NCI-H2029 (cell line): ENCODE measurements around the gene DTNB.
A peak's percentile ranks its signal among the peaks of the same experiment; 100 is the strongest.

Experiments
- DNase-seq: peaks from one replicate; lab custom pipeline; 2025; lab: John Stamatoyannopoulos, UW

DTNB gene

GRCh38 chr2:25499157-25499556, 174.2 kb downstream of the DTNB start:
- no peak for DNase-seq

DNA sequence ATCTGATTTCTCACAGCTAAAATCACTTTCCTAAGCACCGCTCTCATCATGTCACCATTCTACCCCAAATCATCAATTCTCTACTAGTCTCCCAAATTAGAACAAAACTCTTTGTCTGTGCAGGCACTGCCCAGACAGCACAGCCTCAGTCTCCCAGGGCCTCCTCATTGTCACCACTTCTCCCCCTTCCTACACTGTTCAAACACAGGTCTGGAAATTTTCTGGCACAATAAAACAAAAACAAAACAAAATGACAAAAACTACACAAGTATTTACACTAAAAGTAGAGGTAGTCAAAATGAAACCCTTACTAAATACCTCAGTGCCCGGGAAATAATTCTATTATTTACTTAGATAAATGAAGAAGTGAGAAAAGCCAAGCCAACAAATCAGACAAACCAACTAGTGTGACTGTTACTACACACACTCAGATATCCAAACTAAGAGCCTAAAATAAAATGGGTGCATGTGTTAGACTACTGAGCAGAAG, 175.4 kb downstream of the DTNB start:
- DNase-seq = no peak

GRCh38 chr2:25497229-25497917, 176.0 kb downstream of the DTNB start:
- no peak for DNase-seq

GRCh38 chr2:25494616-25495015, 178.8 kb downstream of the DTNB start:
- no peak for DNase-seq

DNA sequence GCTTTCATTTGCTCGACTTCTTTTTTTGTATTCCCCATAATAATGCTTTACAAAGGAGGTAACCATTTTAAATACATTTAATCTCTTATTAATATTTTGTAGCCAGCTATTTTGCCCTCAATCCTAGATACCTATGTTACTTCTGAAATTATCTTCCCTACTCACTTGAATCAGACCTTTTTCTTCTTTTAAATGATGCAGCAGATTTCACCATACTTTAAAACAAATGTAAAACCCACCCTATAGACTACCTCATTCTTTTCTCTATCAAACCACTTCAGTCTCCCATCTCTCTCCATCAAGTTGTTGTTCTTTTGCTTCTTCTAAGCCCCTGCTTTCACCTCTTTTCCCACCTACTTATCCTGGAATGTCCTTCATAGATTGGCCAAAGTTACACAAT, 180.2 kb downstream of the DTNB start:
- no peak for DNase-seq

DNA sequence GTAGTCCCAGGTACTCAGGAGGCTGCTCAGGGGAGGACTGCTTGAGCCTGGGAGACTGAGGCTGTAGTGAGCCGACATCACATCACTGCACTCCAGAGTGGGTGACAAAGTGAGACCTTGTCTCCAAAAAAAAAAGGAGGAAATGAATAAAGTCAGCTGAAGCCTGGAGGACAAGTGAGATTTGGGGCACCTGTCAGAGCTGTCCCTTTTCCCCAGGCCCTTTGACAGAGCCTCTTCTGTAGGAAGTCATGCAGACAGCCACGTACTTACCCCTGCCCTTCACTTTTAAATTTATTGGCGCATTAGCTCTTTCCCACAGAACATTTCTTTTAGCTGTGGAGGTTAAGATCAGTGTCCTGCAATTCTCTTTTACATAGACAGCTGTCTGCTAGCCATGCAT, 180.7 kb downstream of the DTNB start:
- no peak for DNase-seq

DNA sequence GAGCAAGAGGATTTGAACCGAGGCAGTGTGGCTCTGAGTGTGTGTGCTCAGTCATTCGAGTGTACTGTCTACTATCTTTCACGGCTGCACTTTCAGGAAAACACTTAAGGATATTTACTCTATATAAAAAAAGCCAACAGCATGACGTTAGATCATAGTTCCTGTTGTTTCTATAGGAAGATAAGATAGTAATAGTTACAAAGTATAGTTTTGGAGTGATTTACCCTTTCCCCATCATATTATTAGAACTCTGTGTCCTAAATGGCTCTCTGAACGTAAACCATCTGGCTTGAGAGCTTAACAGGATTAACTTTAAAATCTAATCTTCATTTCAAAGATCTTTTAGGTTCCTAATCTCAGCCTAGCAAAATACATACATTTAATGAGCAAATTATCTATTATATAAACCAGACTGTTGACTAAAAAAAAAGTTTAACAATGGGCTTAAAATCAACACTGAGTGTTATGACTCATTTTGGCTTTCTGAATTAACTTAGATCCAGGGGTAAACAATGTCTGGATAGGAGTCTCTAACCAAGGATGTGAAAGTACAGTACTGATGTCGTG, 181.3 kb downstream of the DTNB start:
- DNase-seq = peak; percentile 36

DNA sequence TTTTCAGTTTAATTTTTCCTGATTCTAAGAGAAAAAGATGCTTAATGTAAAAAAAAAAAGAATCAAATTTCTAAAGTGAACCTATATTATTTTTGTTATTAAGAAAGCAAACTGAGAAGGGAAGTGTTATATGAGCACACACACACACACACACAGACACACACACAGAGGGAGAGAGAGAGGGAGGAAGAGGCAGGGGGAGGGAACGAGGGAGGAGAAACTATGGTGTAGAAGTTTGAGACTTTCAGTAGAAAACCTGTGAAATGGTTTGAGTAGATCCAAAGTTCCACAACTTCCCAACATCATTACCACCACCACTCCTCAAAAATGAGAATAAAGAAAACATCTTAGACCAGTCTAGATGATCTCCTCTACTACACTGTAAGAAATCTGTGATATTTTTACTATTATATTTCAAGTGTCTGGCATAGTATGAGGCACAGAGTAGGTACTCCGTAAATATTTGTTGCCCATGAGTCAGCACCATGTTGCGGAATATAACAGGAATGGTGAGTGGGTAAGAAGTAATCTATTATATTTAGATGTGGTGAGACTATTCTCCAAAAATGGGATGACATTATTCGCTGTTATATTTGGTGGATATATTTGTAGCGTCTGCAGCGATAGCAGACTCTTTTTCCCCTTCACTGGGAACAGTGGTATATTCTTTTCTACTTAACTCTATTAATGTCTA, 182.2 kb downstream of the DTNB start:
- no peak for DNase-seq

DNA sequence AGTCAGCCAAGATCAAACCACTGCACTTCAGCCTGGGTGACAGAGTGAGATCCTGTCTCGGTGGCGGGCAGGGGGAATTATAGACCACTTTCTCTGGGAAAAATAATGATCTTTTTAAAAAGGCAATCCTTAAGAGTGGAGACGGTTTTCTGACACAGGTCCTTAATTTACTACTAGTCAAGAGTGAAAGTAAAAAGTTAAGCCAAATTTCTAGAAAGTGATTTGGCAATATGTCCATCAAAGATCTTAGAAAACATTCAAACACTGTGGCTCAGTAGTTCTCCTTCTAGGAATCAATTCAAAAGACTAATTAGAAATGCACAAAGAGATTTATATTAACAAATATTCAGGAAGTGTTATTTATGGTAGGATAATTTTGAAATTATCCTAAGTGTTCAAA, 183.2 kb downstream of the DTNB start:
- DNase-seq = no peak

DNA sequence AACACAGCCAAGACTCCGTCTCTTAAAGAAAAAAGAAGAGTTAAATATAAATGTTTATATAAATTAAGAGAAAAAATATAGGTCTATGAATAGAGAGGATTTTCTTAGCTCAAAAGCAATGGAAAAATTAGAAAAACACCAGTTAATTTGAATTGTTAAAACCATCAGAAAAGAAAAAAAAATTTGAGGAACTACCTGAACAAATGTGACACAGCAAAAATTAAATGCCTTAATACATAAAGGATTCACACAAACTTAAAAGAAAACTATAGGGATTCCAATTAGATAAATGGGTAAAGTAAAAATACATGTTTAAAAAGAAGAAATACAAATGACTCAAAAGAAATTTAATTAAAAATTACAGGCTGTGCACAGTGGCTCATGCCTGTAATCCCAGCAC, 183.7 kb downstream of the DTNB start:
- DNase-seq = no peak

GRCh38 chr2:25483607-25484266, 189.6 kb downstream of the DTNB start:
- DNase-seq = no peak

DNA sequence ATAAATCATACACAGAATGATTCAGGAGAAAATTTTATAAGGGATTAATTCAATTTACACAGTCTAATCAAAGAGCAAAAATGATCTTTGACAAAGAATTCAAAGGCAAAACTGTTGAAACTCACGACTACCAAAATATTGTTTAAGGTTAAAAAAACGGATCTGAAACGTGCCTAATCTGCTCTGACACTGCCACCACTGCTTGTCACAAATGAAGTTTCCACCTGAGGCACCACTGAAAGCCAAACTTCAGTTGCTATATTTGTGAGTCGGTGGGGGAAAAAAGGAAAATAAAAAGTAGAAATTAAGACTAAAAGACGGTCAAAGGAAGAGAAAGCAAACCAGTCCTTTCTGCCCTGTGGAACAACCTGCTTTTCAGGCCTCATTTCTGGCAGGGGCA, 191.0 kb downstream of the DTNB start:
- DNase-seq = no peak

DNA sequence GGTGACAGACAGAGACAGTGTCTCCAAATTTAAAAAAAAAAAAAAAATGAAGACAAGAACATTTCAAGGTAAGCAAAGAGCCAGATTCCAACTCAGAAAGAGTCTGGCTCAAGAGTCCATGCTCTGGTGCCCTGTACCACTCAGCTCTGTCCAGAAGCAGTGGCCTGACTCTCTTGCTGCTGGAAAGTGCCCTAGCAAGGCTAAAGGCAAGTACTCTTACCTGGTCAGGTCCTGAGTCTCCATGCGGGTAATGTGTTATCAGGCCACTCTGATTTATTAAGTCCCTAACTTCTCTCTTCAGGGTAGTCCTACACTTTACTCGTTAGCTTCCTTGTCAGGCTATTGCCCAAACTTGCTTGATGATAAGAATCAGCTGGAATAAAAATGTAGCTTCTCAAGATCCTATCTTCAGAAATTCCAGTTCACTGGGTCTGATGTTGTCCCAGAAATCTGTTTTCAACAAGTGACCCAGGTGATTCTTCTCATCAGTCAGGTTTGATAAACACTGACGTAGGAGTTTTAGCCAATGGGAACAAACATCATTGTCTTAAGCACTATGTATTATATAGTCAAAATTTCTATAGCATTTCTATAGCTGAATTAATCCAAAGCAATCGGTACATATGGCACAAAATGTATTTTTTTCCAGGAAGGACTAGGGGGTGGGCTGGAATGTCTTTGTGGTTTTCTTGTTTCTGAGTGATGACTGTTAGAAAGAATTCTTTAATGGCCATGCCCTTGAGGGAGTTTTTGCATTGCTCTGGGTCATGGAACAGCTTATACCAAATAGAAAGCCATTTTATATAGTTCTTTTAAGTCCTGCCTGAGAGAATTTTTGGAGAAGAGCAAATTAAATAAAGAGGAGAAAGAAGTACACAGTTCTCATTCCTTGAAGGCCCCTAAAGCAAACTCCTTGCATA, 191.7 kb downstream of the DTNB start:
- no peak for DNase-seq

- no peak for DNase-seq
Measured at GRCh38 chr2:25480561-25480960, 192.8 kb downstream of the DTNB start.

GRCh38 chr2:25479761-25480160, 193.6 kb downstream of the DTNB start:
- no peak for DNase-seq

GRCh38 chr2:25478736-25479135, 194.6 kb downstream of the DTNB start:
- DNase-seq = no peak

DNA sequence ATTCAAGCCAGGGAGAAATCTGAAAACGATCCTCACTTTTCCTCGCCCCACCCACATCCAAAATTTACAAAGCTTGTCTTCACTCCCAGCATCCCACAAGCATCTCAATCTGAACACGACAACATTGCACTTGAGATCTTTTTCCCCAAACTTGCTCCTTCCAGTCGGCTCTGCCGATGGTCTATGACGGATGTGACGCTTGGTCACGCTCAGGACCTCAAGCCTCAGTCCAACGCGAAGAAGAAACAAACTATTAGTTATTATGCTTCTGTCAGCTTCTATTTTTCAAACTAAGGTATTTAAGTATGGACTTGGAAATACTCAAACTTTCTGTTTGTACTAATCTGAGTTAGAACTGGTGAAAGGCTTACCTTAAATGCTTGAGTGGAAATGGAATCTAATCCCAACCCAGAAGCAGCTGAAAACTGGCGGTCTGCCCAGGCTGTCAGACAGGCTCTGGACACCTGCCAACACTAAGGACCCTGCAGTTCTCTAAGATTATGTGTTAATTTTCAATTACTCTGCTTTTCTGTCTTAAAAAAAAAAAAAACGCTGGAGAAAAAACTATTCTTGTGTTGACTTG, 199.5 kb downstream of the DTNB start:
- peak; percentile 57 for DNase-seq

DNA sequence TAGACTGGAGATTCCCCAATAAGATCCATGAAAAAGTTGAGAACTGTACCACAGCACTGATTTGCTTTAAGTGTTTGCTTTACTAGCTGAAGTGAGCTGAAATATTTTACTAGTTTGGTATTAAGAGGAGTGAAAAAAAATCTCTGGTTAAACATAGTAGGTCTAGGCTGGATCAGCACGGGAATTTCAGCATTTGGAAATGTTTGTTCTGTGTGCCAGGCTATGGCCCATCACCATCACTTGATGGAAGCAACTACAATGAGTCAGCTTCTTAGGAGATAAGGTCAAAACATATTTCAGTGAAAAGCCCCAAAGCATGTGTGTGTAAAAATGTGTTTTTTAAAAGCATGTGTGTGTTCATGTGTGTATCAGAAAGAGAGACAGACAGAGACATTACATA, 200.2 kb downstream of the DTNB start:
- no peak for DNase-seq

DNA sequence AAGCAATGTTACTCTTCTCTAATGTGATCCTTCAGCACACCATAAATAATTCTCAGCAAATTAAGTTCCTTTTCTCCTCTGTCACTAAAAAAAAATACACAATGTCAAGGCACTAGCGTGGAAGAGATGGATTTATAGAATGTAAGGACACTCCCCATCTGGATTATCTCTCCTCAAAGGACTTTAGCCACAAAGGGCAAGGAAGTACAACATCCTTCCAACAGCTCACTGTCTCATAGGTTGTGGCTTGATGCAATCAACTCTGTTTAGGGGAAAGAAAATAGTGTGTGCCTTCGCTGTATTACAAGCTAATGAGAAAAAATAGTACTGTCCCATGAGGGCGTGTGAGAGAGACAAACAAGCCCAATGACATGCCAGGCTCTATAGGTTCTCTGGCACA, 202.6 kb downstream of the DTNB start:
- no peak for DNase-seq

DNA sequence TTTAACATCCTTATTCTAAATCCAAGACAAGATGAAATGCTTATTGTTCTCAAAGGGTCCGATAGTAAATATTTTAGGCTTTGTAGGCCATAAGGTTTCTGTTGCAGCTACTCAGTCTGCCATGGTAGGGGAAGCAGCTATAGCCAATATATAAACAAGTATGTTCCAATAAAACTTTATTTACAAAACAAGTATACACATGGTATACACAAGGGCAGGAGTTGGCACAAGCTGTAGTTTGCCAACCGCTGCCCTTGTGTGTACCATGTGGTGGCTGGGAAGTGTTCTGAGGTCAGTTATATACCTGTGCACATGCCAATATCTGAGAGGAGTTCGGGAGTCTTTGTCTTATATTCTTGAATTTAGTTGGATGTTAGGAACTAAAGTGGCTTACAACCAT, 205.6 kb downstream of the DTNB start:
- no peak for DNase-seq

DNA sequence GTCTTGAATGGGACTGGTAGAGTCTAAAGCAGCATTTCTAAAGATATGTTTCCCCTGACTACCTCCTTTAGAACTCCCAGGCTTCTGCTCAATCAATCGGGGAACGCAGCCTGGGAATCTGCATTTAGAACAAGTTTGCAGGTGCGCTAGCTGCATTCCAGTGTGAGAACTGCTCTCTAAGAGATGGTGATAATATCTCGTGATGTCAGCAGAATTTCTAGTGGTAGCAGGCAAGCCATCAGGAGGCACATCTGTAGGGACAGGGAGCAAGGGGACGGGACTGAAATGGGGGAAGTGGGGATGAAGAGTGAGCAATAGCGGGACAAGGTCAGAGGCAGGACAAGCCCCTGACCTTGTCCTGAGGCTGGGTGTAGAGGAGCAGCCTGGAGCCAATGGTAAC, 211.4 kb downstream of the DTNB start:
- no peak for DNase-seq
